HAP-1 (cell line): ENCODE measurements around the gene NELL1.

Experiments
- DNase-seq, 2 experiments: peaks; one replicate each; pipeline ENCODE4 v3.0.0-alpha.2; 2016 to 2020; ENCODE audit warnings: low spot score in 2 of 2
- H3K27me3 ChIP-seq: fragments of 250-450 bp; sonication (Bioruptor Pico); 2 replicates; pipeline ENCODE4 v1.5.1; 2020; ENCODE audit warnings: low read depth, mild to moderate bottlenecking, moderate library complexity
- H3K36me3 ChIP-seq: fragments of 250-450 bp; sonication (Bioruptor Pico); replicated peaks from 2 replicates; pipeline ENCODE4 v1.5.1; 2020; ENCODE audit warnings: mild to moderate bottlenecking
- H3K4me1 ChIP-seq: fragments of 250-450 bp; sonication (Bioruptor Pico); 2 replicates; pipeline ENCODE4 v1.5.1; 2020; ENCODE audit warnings: mild to moderate bottlenecking
- H3K4me3 ChIP-seq: fragments of 250-450 bp; sonication (Bioruptor Pico); 2 replicates; pipeline ENCODE4 v1.5.1; 2020; ENCODE audit warnings: mild to moderate bottlenecking, moderate library complexity
- H3K9me3 ChIP-seq: fragments of 250-450 bp; sonication (Bioruptor Pico); 2 replicates; pipeline ENCODE4 v1.5.1; 2020; ENCODE audit warnings: mild to moderate bottlenecking, moderate library complexity
- in situ Hi-C: fragments of 300-500 bp; cut with MboI; formaldehyde crosslinking; loops from 3 replicates; pipeline ENCODE4 v1.14.3; 2020; ENCODE audit warnings: low sequenced_read_pairs, inconsistent platforms, mixed read lengths

NELL1 gene

GRCh38 chr11:21588754-21589153 lies 919.4 kb downstream of the NELL1 start:
- H3K4me3 ChIP-seq, result no peak overlapping the region
- DNase-seq, result no peak
- in situ Hi-C loops, result no loop called here
- H3K9me3 ChIP-seq, result no peaks in the 10 kb centered on the region
- no peaks in the 10 kb centered on the region for H3K27me3 ChIP-seq
- no peaks in the 10 kb centered on the region for H3K36me3 ChIP-seq
- H3K4me1 ChIP-seq, result peaks cover 7% of the 10 kb centered on the region

GRCh38 chr11:21602699-21603098 lies 933.3 kb downstream of the NELL1 start:
- in situ Hi-C loops, result no loop called here
- DNase-seq, result no peak
- Histone ChIP-seq H3K36me3 (no peaks in the 10 kb centered on the region), H3K4me3 (no peak overlapping the region), H3K9me3 (no peaks in the 10 kb centered on the region), H3K4me1 (no peaks in the 10 kb centered on the region), H3K27me3 (no peaks in the 10 kb centered on the region)

GRCh38 chr11:21603886-21604285 lies 934.5 kb downstream of the NELL1 start:
- DNase-seq, result no peak
- no peaks in the 10 kb centered on the region for H3K36me3 ChIP-seq
- H3K4me1 ChIP-seq, result no peaks in the 10 kb centered on the region
- H3K27me3 ChIP-seq, result no peaks in the 10 kb centered on the region
- in situ Hi-C loops, result no loop called here
- H3K9me3 ChIP-seq, result no peaks in the 10 kb centered on the region
- no peak overlapping the region for H3K4me3 ChIP-seq

- Histone ChIP-seq H3K4me1 (no peaks in the 10 kb centered on the region), H3K4me3 (no peak overlapping the region), H3K36me3 (no peaks in the 10 kb centered on the region), H3K9me3 (no peaks in the 10 kb centered on the region), H3K27me3 (no peaks in the 10 kb centered on the region)
- no peak for DNase-seq
- in situ Hi-C loops, result no loop called here
These were observed 935.2 kb downstream of the NELL1 start for GRCh38 chr11:21604564-21604963.

GRCh38 chr11:21612326-21612725 lies 942.9 kb downstream of the NELL1 start:
- Histone ChIP-seq H3K27me3 (no peaks in the 10 kb centered on the region), H3K4me3 (no peak overlapping the region), H3K36me3 (no peaks in the 10 kb centered on the region), H3K4me1 (no peaks in the 10 kb centered on the region), H3K9me3 (no peaks in the 10 kb centered on the region)
- DNase-seq, result no peak
- in situ Hi-C loops, result no loop called here

- in situ Hi-C loops, result no loop called here
- Histone ChIP-seq H3K27me3 (no peaks in the 10 kb centered on the region), H3K36me3 (no peaks in the 10 kb centered on the region), H3K4me1 (no peaks in the 10 kb centered on the region), H3K9me3 (no peaks in the 10 kb centered on the region), H3K4me3 (no peak overlapping the region)
- DNase-seq, result no peak
These were observed 945.6 kb downstream of the NELL1 start for GRCh38 chr11:21614961-21615360.

GRCh38 chr11:21615955-21616371 lies 946.6 kb downstream of the NELL1 start:
- H3K4me3 ChIP-seq, result no peak overlapping the region
- H3K27me3 ChIP-seq, result no peaks in the 10 kb centered on the region
- in situ Hi-C loops, result no loop called here
- H3K4me1 ChIP-seq, result no peaks in the 10 kb centered on the region
- H3K9me3 ChIP-seq, result no peaks in the 10 kb centered on the region
- no peaks in the 10 kb centered on the region for H3K36me3 ChIP-seq
- no peak for DNase-seq

- no peaks in the 10 kb centered on the region for H3K27me3 ChIP-seq
- H3K4me1 ChIP-seq, result no peaks in the 10 kb centered on the region
- DNase-seq, result no peak
- in situ Hi-C loops, result no loop called here
- no peak overlapping the region for H3K4me3 ChIP-seq
- no peaks in the 10 kb centered on the region for H3K9me3 ChIP-seq
- H3K36me3 ChIP-seq, result no peaks in the 10 kb centered on the region
These were observed 953.2 kb downstream of the NELL1 start for GRCh38 chr11:21622566-21622965.

GRCh38 chr11:21622995-21623394 lies 953.6 kb downstream of the NELL1 start:
- DNase-seq, result no peak
- Histone ChIP-seq H3K4me3 (no peak overlapping the region), H3K36me3 (no peaks in the 10 kb centered on the region), H3K9me3 (no peaks in the 10 kb centered on the region), H3K4me1 (no peaks in the 10 kb centered on the region), H3K27me3 (no peaks in the 10 kb centered on the region)
- in situ Hi-C loops, result no loop called here
